Fibroblast of lung (primary cell): ENCODE results near the gene C6orf132. TPM values are rescaled to one million over a fixed set of nuclear protein-coding genes. Genes with fewer than 3 reads are reported as not detected.

Source experiments
- DNase-seq, 2 donors: peaks; one replicate each; pipeline versions ENCODE4 v3.0.0 to v3.0.0-alpha.2; 2010; ENCODE audit warnings: low read depth in 2 of 2
- H2AFZ ChIP-seq: 2 replicates; pipeline ENCODE4 v1.5.1; 2012; ENCODE audit warnings: low read length, control low read depth, inconsistent platforms
- H3K27ac ChIP-seq: 2 replicates; pipeline ENCODE4 v1.5.1; 2011; ENCODE audit warnings: low read length, control low read depth; ENCODE audit not compliant: insufficient read depth
- H3K27me3 ChIP-seq: 2 replicates; pipeline ENCODE4 v1.5.1; 2011; ENCODE audit warnings: mild to moderate bottlenecking, low read length; ENCODE audit not compliant: control insufficient read depth, insufficient read depth
- H3K36me3 ChIP-seq: 2 replicates; pipeline ENCODE4 v1.5.1; 2011; ENCODE audit warnings: low read length; ENCODE audit not compliant: control insufficient read depth, insufficient read depth
- H3K4me1 ChIP-seq: 2 replicates; pipeline ENCODE4 v1.5.1; 2011; ENCODE audit warnings: low read length; ENCODE audit not compliant: control insufficient read depth, insufficient read depth; ENCODE audit errors: extremely low read depth
- H3K4me2 ChIP-seq: 2 replicates; pipeline ENCODE4 v1.5.1; 2011; ENCODE audit warnings: low read length, control low read depth; ENCODE audit not compliant: insufficient read depth; ENCODE audit errors: extremely low read depth
- H3K4me3 ChIP-seq, 4 experiments: fragments of 200-600 bp in 1 of 4; sonication (generic) in 1 of 4; replicated peaks in 1 of 4; 2 replicates each; pipeline ENCODE4 v1.5.1; 2011 to 2016; ENCODE audit warnings: low read length in 4 of 4, low read depth in 3 of 4, mild to moderate bottlenecking in 3 of 4, control low read depth in 2 of 4, inconsistent platforms in 1 of 4, mixed read lengths in 1 of 4; ENCODE audit not compliant: insufficient read depth in 1 of 4; ENCODE audit errors: control extremely low read depth in 1 of 4
- H3K79me2 ChIP-seq: 2 replicates; pipeline ENCODE4 v1.5.1; 2012; ENCODE audit warnings: mild to moderate bottlenecking, low read length, inconsistent platforms; ENCODE audit not compliant: control insufficient read depth, insufficient read depth
- H3K9ac ChIP-seq: 2 replicates; pipeline ENCODE4 v1.5.1; 2011; ENCODE audit warnings: mild to moderate bottlenecking, low read length, control low read depth; ENCODE audit not compliant: insufficient read depth
- H3K9me3 ChIP-seq: 2 replicates; pipeline ENCODE4 v1.5.1; 2012; ENCODE audit warnings: low read depth, low read length; ENCODE audit not compliant: control insufficient read depth, insufficient read depth
- H4K20me1 ChIP-seq: 2 replicates; pipeline ENCODE4 v1.5.1; 2011; ENCODE audit warnings: low read length; ENCODE audit not compliant: control insufficient read depth, insufficient read depth; ENCODE audit errors: extremely low read depth
- EZH2 ChIP-seq: IDR thresholded peaks from 2 replicates; pipeline ENCODE4 v1.5.1; 2012; ENCODE audit warnings: low read length, control low read depth, mild to moderate bottlenecking; ENCODE audit errors: missing control alignments
- polyA plus RNA-seq, 2 donors: library from polyadenylated mRNA; depleted of rRNA in 1 of 2; stranded (reverse) in 1 of 2; unstranded in 1 of 2; fragments of >200 nt; gene quantifications; 2 replicates each; pipeline ENCODE4 v1.2.1, GENCODE V29; 2011 to 2012; ENCODE audit warnings: missing spikeins in 1 of 2
- total RNA-seq: library from RNA; depleted of rRNA; stranded (reverse); fragments of >200 nt; gene quantifications from 2 replicates; pipeline ENCODE4 v1.2.1, GENCODE V29; 2014
- TF ChIP-seq, protein P1 (sequence below), 2 donors: IDR thresholded peaks in 1 of 2; conservative IDR thresholded peaks in 1 of 2; 1 replicate in 1 of 2; 2 replicates in 1 of 2; pipeline ENCODE4 v1.5.1; 2011 to 2012; ENCODE audit warnings: low read length in 2 of 2, control low read depth in 1 of 2, inconsistent platforms in 1 of 2, low read depth in 1 of 2, mild to moderate bottlenecking in 1 of 2

The C6orf132 gene
- total and polyA plus RNA-seq, 2 donors (not counting 1 experiment from before 2014, with no cell fraction given) = 0.87 to 1.2 TPM

DNA sequence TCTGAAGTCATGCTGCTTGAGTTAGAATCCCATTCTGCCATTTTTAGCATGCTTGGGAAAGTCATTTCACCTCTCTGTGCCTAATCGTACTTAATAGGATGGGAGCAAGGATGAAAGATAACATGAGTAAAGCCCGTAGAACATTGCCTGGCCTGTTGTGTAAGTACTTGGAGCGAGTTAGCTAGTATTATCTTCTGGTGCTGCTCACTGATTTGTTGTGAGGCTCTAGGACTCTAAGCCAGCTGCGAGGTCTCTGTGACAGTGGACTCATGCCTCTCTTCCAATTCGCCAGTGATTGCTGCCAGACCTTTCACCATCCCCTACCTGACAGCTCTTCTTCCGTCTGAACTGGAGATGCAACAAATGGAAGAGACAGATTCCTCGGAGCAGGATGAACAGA, 74.2 kb downstream of the C6orf132 start:
- no peak for TF ChIP-seq EZH2
- TF ChIP-seq, protein P1, sequence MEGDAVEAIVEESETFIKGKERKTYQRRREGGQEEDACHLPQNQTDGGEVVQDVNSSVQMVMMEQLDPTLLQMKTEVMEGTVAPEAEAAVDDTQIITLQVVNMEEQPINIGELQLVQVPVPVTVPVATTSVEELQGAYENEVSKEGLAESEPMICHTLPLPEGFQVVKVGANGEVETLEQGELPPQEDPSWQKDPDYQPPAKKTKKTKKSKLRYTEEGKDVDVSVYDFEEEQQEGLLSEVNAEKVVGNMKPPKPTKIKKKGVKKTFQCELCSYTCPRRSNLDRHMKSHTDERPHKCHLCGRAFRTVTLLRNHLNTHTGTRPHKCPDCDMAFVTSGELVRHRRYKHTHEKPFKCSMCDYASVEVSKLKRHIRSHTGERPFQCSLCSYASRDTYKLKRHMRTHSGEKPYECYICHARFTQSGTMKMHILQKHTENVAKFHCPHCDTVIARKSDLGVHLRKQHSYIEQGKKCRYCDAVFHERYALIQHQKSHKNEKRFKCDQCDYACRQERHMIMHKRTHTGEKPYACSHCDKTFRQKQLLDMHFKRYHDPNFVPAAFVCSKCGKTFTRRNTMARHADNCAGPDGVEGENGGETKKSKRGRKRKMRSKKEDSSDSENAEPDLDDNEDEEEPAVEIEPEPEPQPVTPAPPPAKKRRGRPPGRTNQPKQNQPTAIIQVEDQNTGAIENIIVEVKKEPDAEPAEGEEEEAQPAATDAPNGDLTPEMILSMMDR (conservative IDR thresholded peaks at IDR 0.05 in 1 of 2, IDR thresholded peaks at IDR 0.05 in 1 of 2; ENCODE audit: low read depth in 1 of 2, low read length in 2 of 2) = no peak
- Histone ChIP-seq H3K4me2 (no peak overlapping the region), H3K9me3 (no peaks in the 10 kb centered on the region), H3K4me3 (no peak overlapping the region), H2AFZ (no peak overlapping the region), H3K36me3 (peaks cover 8% of the 10 kb centered on the region), H4K20me1 (no peaks in the 10 kb centered on the region), H3K9ac (no peak overlapping the region), H3K4me1 (no peaks in the 10 kb centered on the region), H3K27me3 (no peaks in the 10 kb centered on the region), H3K27ac (no peak overlapping the region), H3K79me2 (no peaks in the 10 kb centered on the region)
- no peak for DNase-seq

DNA sequence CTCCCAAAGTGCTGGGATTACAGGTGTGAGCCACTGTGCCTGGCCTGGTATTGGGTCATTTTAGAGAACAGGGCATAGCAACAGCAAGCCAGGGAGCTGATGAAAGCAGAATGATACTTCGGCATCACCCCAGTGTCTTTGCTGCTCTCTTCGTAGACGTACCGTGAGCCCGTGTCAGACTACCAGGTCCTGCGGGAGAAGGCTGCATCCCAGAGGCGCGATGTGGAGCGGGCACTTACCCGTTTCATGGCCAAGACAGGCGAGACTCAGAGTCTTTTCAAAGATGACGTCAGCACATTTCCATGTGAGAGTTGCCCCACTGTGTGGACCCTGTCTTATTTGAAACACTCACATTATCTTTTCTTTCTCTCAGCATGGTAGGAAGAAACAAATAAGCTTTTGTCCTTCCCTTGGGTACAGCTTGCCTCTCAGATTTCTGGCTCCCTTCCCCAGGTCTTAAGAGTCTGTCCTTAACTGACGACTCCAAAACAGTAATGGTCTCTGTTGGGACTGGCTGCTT, 76.2 kb downstream of the C6orf132 start:
- Histone ChIP-seq H3K4me3 (no peak overlapping the region), H3K9ac (no peak overlapping the region), H3K27me3 (no peaks in the 10 kb centered on the region), H2AFZ (no peak overlapping the region), H4K20me1 (no peaks in the 10 kb centered on the region), H3K4me2 (no peak overlapping the region), H3K4me1 (no peaks in the 10 kb centered on the region), H3K9me3 (no peaks in the 10 kb centered on the region), H3K79me2 (no peaks in the 10 kb centered on the region), H3K27ac (no peak overlapping the region), H3K36me3 (peaks cover 10% of the 10 kb centered on the region)
- TF ChIP-seq EZH2 = no peak
- TF ChIP-seq, protein P1 (conservative IDR thresholded peaks at IDR 0.05 in 1 of 2, IDR thresholded peaks at IDR 0.05 in 1 of 2; ENCODE audit: low read depth in 1 of 2, low read length in 2 of 2) = no peak
- DNase-seq = no peak

DNA sequence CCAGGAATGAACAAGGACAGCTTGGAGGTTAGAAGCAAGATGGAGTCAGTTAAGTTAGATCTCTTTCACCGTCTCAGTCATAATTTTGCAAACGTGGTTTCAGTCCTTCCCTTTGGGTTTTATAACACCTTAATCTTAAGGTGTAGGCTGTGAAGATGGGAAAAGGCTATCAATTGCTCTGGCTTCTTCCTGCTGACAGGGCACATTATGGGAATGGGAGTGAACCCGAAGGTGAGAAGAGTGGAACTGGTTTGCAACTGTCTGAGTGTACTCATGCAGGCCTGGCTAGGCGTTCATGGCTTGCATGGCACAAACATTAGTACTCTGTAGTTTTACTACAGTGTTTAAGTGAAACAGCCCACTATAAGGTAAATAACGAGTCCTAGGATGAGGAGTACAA, 82.7 kb downstream of the C6orf132 start:
- Histone ChIP-seq H3K4me3 (no peak overlapping the region), H3K4me1 (no peaks in the 10 kb centered on the region), H3K9ac (no peak overlapping the region), H2AFZ (no peak overlapping the region), H3K27me3 (no peaks in the 10 kb centered on the region), H3K4me2 (no peak overlapping the region), H3K36me3 (peaks cover 6% of the 10 kb centered on the region), H3K27ac (no peak overlapping the region), H3K9me3 (no peaks in the 10 kb centered on the region), H3K79me2 (no peaks in the 10 kb centered on the region), H4K20me1 (no peaks in the 10 kb centered on the region)
- DNase-seq = no peak
- TF ChIP-seq EZH2 = no peak
- TF ChIP-seq, protein P1 (conservative IDR thresholded peaks at IDR 0.05 in 1 of 2, IDR thresholded peaks at IDR 0.05 in 1 of 2; ENCODE audit: low read depth in 1 of 2, low read length in 2 of 2) = no peak
